Measurements from ENCODE around the gene LRIT1.

The LRIT1 gene

GRCh38 chr10:84181631-84182030, 59.7 kb downstream of the LRIT1 start:
- no peaks in the 10 kb centered on the region for H3K4me1 ChIP-seq (ENCODE audit: control insufficient read depth in 5 of 5, insufficient read depth in 5 of 5, low read length in 5 of 5)
- H3K27ac ChIP-seq (ENCODE audit: low read depth, low read length) = no peak overlapping the region
- H3K36me3 ChIP-seq (ENCODE audit: control insufficient read depth in 5 of 5, insufficient read depth in 5 of 5, low read length in 5 of 5) = no peaks in the 10 kb centered on the region
- H3K9me3 ChIP-seq (ENCODE audit: control insufficient read depth in 5 of 5, low read length in 5 of 5) = no peaks in the 10 kb centered on the region
- H3K27me3 ChIP-seq (ENCODE audit: control insufficient read depth in 5 of 5, insufficient read depth in 4 of 5, low read length in 5 of 5) = peaks cover 0 to 8% (median 2%) of the 10 kb centered on the region in 5 donors
- no peak overlapping the region for H3K9ac ChIP-seq (ENCODE audit: low read length in 5 of 5)
- H3K4me3 ChIP-seq (ENCODE audit: low read depth in 1 of 5, low read length in 5 of 5) = no peak overlapping the region
